HAP-1 (cell line): ENCODE data around the gene ARHGEF7.

Experiments
- DNase-seq, 2 experiments: peaks; one replicate each; pipeline ENCODE4 v3.0.0-alpha.2; 2016 to 2020; ENCODE audit warnings: low spot score in 2 of 2
- H3K27me3 ChIP-seq: fragments of 250-450 bp; sonication (Bioruptor Pico); 2 replicates; pipeline ENCODE4 v1.5.1; 2020; ENCODE audit warnings: low read depth, mild to moderate bottlenecking, moderate library complexity
- H3K36me3 ChIP-seq: fragments of 250-450 bp; sonication (Bioruptor Pico); replicated peaks from 2 replicates; pipeline ENCODE4 v1.5.1; 2020; ENCODE audit warnings: mild to moderate bottlenecking
- H3K4me1 ChIP-seq: fragments of 250-450 bp; sonication (Bioruptor Pico); 2 replicates; pipeline ENCODE4 v1.5.1; 2020; ENCODE audit warnings: mild to moderate bottlenecking
- H3K4me3 ChIP-seq: fragments of 250-450 bp; sonication (Bioruptor Pico); 2 replicates; pipeline ENCODE4 v1.5.1; 2020; ENCODE audit warnings: mild to moderate bottlenecking, moderate library complexity
- H3K9me3 ChIP-seq: fragments of 250-450 bp; sonication (Bioruptor Pico); 2 replicates; pipeline ENCODE4 v1.5.1; 2020; ENCODE audit warnings: mild to moderate bottlenecking, moderate library complexity
- in situ Hi-C: fragments of 300-500 bp; cut with MboI; formaldehyde crosslinking; loops from 3 replicates; pipeline ENCODE4 v1.14.3; 2020; ENCODE audit warnings: low sequenced_read_pairs, inconsistent platforms, mixed read lengths

The ARHGEF7 gene

DNA sequence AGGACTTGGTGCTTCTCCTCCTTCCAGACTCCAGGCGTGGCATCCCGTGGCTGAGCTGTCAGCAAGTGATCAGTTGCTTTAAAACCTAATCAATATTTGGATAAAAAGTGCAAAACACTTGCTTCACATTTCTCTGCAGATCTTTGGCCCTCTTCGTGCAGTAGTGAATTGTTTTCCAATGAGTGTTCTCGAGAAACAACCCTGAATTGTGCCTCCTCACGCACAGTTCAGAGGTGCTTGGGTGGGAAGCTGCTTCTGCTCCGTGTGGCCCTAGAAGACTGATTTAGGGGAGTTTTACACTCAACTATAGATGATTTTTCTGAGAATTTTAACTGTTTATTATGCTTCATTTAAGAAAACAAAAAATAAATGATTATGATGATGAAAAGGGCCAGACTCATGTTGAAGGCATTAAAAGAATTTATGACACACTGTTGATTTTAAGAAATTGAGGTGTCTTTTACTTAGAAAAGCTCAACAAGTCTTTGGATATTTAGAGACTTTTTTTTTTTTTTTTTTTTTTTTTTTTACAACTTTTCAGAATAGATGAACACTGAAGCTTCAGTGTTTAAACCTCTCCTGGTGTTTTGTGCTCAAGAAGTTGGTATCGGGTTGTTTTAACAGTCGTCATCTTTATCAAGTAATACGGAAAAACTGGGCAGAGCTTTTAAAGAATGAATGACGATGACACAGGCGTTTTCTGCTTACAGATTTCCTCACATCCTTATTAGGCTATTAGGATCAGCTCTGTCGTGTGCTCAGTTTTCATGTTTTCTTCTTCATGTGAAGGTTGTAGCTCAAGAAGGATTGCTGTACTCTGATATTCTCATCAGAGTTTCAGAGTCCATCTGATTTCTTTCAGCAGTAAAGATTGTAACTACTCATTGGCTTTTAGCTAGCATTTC is 165.8 kb downstream of the ARHGEF7 start:
- Histone ChIP-seq H3K4me1 (no peaks in the 10 kb centered on the region), H3K36me3 (peaks cover 44% of the 10 kb centered on the region), H3K4me3 (no peak overlapping the region), H3K9me3 (no peaks in the 10 kb centered on the region), H3K27me3 (no peaks in the 10 kb centered on the region)
- no peak for DNase-seq
- in situ Hi-C loops: no loop called here

- no peak overlapping the region for H3K4me3 ChIP-seq
- DNase-seq: no peak
Measured at GRCh38 chr13:111281751-111282311, 166.7 kb downstream of the ARHGEF7 start.

GRCh38 chr13:111282425-111282824 is 167.3 kb downstream of the ARHGEF7 start:
- Histone ChIP-seq H3K27me3 (no peaks in the 10 kb centered on the region), H3K4me1 (no peaks in the 10 kb centered on the region), H3K36me3 (peaks cover 34% of the 10 kb centered on the region), H3K9me3 (no peaks in the 10 kb centered on the region), H3K4me3 (no peak overlapping the region)
- in situ Hi-C loops: no loop called here
- DNase-seq: no peak

More at GRCh38 chr13:111281751-111282311, 166.7 kb downstream of the ARHGEF7 start:
- Histone ChIP-seq H3K27me3 (no peaks in the 10 kb centered on the region), H3K36me3 (peaks cover 40% of the 10 kb centered on the region), H3K9me3 (no peaks in the 10 kb centered on the region), H3K4me1 (no peaks in the 10 kb centered on the region)
- in situ Hi-C loops: no loop called here

DNA sequence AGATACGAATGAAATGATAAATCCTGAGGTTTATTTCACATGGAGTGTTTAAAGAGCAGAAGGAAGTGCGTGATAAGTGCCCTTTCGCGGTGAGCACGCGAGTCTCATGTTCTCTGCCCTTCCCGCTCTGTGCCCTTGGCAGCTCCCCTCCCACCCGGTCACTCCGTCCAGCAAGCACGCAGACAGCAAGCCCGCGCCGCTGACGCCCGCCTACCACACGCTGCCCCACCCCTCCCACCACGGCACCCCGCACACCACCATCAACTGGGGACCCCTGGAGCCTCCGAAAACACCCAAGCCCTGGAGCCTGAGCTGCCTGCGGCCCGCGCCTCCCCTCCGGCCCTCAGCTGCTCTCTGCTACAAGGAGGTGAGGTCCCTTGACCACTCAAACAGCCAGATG is 167.9 kb downstream of the ARHGEF7 start:
- in situ Hi-C loops: no loop called here
- no peaks in the 10 kb centered on the region for H3K9me3 ChIP-seq
- H3K36me3 ChIP-seq: peaks cover 33% of the 10 kb centered on the region
- no peaks in the 10 kb centered on the region for H3K4me1 ChIP-seq
- no peak overlapping the region for H3K4me3 ChIP-seq
- no peaks in the 10 kb centered on the region for H3K27me3 ChIP-seq
- no peak for DNase-seq

- Histone ChIP-seq H3K4me3 (no peak overlapping the region), H3K9me3 (no peaks in the 10 kb centered on the region), H3K4me1 (no peaks in the 10 kb centered on the region), H3K27me3 (no peaks in the 10 kb centered on the region), H3K36me3 (peaks cover 35% of the 10 kb centered on the region)
- DNase-seq: no peak
- in situ Hi-C loops: no loop called here
Measured at GRCh38 chr13:111283457-111283856, 168.3 kb downstream of the ARHGEF7 start.

DNA sequence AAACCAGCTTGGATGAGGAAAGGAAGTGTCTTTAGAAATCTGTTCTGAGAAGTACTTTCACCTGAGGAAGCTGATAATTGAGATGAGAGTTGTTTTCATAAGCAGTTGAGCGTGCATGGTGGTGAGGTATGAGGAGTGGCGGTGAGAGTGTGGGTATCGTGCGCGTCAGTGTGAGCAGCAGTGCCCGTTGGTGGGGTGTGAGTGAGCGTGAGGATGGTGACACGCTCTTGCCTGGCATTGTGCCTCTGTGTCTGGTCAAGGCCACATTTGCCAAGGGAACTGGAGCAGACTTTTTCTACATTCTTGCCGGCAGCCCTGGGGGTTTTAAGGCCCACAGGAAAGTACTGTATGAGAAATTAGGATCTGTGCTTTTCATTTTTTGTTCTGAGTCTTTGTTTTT is 168.9 kb downstream of the ARHGEF7 start:
- in situ Hi-C loops: no loop called here
- Histone ChIP-seq H3K27me3 (no peaks in the 10 kb centered on the region), H3K4me3 (no peak overlapping the region), H3K9me3 (no peaks in the 10 kb centered on the region), H3K4me1 (no peaks in the 10 kb centered on the region), H3K36me3 (peaks cover 35% of the 10 kb centered on the region)
- no peak for DNase-seq

DNA sequence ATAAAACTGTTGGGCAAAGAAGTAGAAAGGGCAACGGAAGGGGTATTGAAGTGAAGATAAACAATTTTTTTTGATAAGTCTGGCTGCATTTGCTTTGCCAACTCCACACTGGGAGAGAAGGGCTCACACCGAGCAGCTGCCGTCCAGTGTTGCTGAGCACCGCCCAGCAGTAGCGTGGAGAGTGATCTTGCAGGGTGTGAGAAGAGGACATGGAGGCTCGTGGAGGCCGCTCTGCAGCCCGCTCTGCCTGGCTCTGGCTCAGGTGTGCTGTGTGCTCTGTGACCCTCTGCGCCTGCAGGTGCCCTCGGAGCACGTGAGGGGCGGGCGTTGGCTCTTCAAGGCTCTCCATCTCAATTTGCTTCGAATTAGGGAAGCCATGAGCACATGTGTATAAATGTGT is 169.5 kb downstream of the ARHGEF7 start:
- no peak for DNase-seq
- no peaks in the 10 kb centered on the region for H3K4me1 ChIP-seq
- in situ Hi-C loops: no loop called here
- no peaks in the 10 kb centered on the region for H3K27me3 ChIP-seq
- H3K4me3 ChIP-seq: no peak overlapping the region
- H3K9me3 ChIP-seq: no peaks in the 10 kb centered on the region
- H3K36me3 ChIP-seq: peaks cover 38% of the 10 kb centered on the region

DNA sequence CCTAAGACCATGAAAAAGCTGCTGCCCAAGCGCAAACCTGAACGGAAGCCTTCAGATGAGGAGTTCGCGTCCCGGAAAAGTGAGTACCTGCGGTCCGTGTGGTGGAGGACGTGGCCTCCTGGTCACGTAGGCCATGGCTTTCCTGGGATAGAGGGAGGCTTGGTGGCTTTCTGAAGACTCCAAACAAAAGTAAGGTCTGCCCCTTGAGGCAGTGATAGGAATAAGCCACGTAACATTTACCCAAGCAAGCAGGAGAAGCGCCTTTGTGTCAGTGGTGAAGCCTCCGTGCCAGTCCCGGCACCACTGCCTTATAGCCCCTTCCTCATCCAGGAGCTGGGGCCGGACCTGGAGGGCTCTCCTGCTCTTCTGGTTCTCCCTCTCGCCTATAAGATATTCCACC is 171.1 kb downstream of the ARHGEF7 start:
- H3K36me3 ChIP-seq: peaks cover 35% of the 10 kb centered on the region
- H3K9me3 ChIP-seq: no peaks in the 10 kb centered on the region
- no peak overlapping the region for H3K4me3 ChIP-seq
- H3K4me1 ChIP-seq: no peaks in the 10 kb centered on the region
- no peaks in the 10 kb centered on the region for H3K27me3 ChIP-seq
- in situ Hi-C loops: no loop called here
- DNase-seq: no peak

DNA sequence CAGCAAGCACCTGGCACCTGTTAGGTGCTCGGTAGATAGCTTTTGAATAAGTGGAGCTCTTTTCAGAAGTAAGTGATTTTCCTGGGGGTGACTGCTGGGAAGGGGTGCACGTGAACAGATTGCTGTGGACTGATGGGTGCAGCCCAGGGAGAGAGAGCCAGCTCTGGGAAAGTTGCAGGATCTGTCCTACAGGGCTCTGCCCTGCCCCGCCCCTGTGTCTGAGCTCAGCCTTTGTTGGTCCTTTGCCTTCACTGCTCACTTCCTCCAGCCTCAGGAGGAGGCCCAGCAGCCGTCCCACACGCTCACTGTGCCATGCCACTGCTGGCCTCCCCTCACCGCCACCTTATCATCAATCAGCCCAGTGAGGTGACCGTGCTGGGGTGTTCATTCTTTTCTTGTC is 171.6 kb downstream of the ARHGEF7 start:
- H3K27me3 ChIP-seq: no peaks in the 10 kb centered on the region
- DNase-seq: no peak
- no peaks in the 10 kb centered on the region for H3K9me3 ChIP-seq
- H3K4me1 ChIP-seq: no peaks in the 10 kb centered on the region
- H3K36me3 ChIP-seq: peaks cover 29% of the 10 kb centered on the region
- H3K4me3 ChIP-seq: no peak overlapping the region
- in situ Hi-C loops: no loop called here

DNA sequence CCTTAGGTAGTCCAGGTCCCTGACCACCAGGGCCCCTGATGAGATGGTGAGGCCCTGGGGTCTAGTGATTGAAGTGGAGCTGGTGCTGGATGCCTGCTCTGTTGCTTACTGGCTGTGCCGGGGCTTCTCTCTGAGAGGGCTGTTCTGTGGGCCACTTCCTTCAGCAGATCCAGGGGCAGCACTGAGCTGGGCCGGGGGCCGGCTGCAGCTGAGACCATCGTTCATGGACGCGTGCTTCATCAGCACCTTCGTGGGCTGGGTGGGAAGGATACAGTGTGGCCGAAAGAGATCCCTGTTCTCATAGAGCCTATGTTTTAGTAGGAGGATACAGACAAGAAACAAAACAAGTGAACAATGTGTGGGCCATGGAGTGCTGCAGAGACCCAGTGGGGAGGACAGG is 172.1 kb downstream of the ARHGEF7 start:
- no peak for DNase-seq
- H3K9me3 ChIP-seq: no peaks in the 10 kb centered on the region
- no peaks in the 10 kb centered on the region for H3K27me3 ChIP-seq
- no peaks in the 10 kb centered on the region for H3K4me1 ChIP-seq
- in situ Hi-C loops: no loop called here
- H3K4me3 ChIP-seq: no peak overlapping the region
- H3K36me3 ChIP-seq: peaks cover 26% of the 10 kb centered on the region

DNA sequence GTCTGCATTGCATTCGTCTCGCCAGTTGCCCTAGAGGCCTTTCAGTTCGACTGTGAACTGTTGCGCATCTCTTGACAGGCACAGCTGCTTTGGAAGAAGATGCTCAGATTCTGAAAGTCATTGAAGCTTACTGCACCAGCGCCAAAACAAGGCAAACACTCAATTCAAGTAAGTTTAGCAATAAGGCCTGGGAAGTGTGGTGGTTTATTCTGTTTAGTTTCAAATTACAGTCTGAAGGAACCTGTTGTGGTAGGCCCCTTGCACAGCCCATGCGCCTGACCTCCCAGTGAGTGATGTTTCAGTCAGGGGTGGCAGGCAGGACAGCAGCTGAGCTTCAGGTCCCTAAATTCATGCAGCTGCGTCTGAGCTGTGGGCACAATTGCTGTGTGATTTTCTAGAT is 173.2 kb downstream of the ARHGEF7 start:
- Histone ChIP-seq H3K36me3 (peaks cover 28% of the 10 kb centered on the region), H3K9me3 (no peaks in the 10 kb centered on the region), H3K4me1 (no peaks in the 10 kb centered on the region), H3K27me3 (no peaks in the 10 kb centered on the region), H3K4me3 (no peak overlapping the region)
- in situ Hi-C loops: no loop called here
- DNase-seq: no peak

DNA sequence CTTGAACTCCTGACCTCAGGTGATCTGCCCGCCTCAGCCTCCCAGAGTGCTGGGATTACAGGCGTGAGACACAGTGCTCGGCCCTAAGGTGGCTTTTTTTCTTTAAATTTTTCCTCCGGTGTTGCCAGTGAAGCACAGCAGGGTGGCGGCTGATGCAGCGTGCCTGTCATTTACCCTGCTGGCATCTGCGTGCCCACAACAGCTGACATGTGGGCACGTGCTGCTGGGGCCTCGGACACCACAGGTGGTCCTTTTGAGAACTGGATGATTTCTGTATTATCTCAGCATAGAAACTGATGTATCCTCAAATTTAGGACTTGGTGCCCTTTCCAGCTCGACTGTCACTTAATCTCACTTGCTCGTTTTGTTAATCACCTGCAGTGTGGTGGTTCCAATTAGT is 174.1 kb downstream of the ARHGEF7 start:
- Histone ChIP-seq H3K36me3 (peaks cover 24% of the 10 kb centered on the region), H3K27me3 (no peaks in the 10 kb centered on the region), H3K4me1 (no peaks in the 10 kb centered on the region), H3K9me3 (no peaks in the 10 kb centered on the region), H3K4me3 (no peak overlapping the region)
- in situ Hi-C loops: no loop called here
- no peak for DNase-seq

DNA sequence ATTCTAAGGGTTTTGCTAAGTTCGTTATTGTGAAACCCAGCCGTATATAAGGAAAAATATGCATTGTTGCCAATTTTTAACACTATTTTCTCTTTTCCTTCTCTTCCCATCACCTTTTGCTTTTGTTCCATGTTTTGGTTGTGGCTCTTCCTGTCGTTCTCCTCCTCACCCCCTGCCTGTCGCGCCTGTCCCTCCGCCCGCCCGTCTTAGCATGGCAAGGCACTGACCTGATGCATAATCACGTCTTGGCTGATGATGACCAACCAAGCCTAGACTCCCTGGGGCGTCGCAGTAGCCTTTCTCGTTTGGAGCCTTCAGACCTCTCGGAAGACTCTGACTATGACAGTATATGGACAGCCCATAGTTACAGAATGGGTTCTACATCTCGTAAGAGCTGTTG is 176.8 kb downstream of the ARHGEF7 start:
- DNase-seq: no peak
- Histone ChIP-seq H3K4me3 (no peak overlapping the region), H3K9me3 (no peaks in the 10 kb centered on the region), H3K4me1 (no peaks in the 10 kb centered on the region), H3K27me3 (no peaks in the 10 kb centered on the region), H3K36me3 (peaks cover 13% of the 10 kb centered on the region)
- in situ Hi-C loops: no loop called here

DNA sequence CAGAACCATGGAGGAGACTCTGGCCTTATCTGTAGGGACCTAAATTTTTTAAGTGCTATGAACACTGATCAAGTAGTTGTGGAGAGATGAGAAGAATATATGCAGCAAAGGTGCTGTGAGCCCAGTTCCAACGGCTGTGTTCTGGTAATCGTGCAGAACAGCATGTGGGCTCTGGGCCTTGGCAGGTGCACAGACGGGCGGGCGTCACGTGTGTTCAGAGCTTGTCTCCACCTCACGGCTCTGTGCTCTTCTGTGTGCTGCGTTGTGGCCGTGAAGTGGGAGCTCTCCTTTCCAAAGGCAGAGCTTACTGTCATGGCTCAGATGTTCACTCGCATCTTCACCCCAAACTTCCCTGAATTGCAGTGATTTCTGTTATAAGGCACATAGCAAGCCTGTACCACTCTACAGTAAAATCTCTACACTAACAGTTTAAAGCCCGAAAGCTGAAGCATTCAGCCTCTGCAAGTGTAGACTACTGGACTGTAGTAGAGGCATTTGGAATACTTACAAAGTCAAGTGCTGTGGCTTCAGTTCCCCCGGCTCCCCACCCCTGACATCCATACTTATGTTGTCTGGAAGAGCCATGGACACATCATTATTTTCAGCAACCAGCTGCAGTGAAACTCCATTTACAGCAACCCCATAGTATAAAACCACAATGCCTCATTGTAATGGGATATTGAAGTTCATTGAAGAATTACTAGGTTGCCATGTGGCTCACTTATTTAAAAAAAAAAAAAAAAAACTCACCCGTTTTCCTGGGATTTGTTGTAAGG is 177.8 kb downstream of the ARHGEF7 start:
- Histone ChIP-seq H3K4me1 (no peaks in the 10 kb centered on the region), H3K36me3 (peaks cover 13% of the 10 kb centered on the region), H3K27me3 (no peaks in the 10 kb centered on the region), H3K9me3 (no peaks in the 10 kb centered on the region), H3K4me3 (no peak overlapping the region)
- in situ Hi-C loops: no loop called here
- no peak for DNase-seq
